CD4-positive, CD25-positive, alpha-beta regulatory T cell (primary cell): Measurements from ENCODE around the gene HSPA1B. TPM values are rescaled to one million over a fixed set of nuclear protein-coding genes. Genes with fewer than 3 reads are reported as not detected.
"Not testable (repeated sequence)": the region's sequence is repeated elsewhere in the genome, so short reads cannot be mapped to it uniquely, and the experiment has no call there.

Source experiments
- ATAC-seq, 2 donors: fragments of 150-1000 bp; cut with Tn5 transposase; one replicate each; pipeline ENCODE4 v1.10.0; 2021; ENCODE audit warnings: low read depth in 2 of 2, moderate number of reproducible peaks in 2 of 2, moderate library complexity in 1 of 2
- DNase-seq, 3 donors: peaks; one replicate each; pipeline versions ENCODE4 v3.0.0 to v3.0.0-alpha.2; 2012 to 2022; ENCODE audit warnings: mixed read lengths in 1 of 3
- H3K27ac ChIP-seq: one replicate; pipeline ENCODE4 v1.7.0; 2013; ENCODE audit warnings: mild to moderate bottlenecking, low read length; ENCODE audit not compliant: insufficient read depth, poor library complexity, severe bottlenecking
- H3K27me3 ChIP-seq: one replicate; pipeline ENCODE4 v1.7.0; 2013; ENCODE audit warnings: low read length; ENCODE audit not compliant: control insufficient read depth, insufficient read depth
- H3K36me3 ChIP-seq: one replicate; pipeline ENCODE4 v1.7.0; 2013; ENCODE audit warnings: mild to moderate bottlenecking, low read length, moderate library complexity; ENCODE audit not compliant: control insufficient read depth, insufficient read depth
- H3K4me1 ChIP-seq: 2 replicates; pipeline ENCODE4 v1.7.0; 2013; ENCODE audit warnings: mild to moderate bottlenecking, low read length; ENCODE audit not compliant: insufficient read depth, control insufficient read depth, poor library complexity, severe bottlenecking
- H3K4me3 ChIP-seq: one replicate; pipeline ENCODE4 v1.7.0; 2013; ENCODE audit warnings: low read depth, mild to moderate bottlenecking, low read length, moderate library complexity
- H3K9me3 ChIP-seq, 2 experiments: 1 replicate in 1 of 2; 2 replicates in 1 of 2; pipeline ENCODE4 v1.7.0; 2013; ENCODE audit warnings: low read length in 2 of 2, mild to moderate bottlenecking in 1 of 2, moderate library complexity in 1 of 2; ENCODE audit not compliant: control insufficient read depth in 2 of 2
- H3K27ac Mint-ChIP-seq, 3 donors: one replicate each; pipeline ENCODE4 v1.8.0; 2020 to 2022; ENCODE audit warnings: mild to moderate bottlenecking in 3 of 3, mixed read lengths in 3 of 3, moderate library complexity in 2 of 3
- H3K27me3 Mint-ChIP-seq: one replicate; pipeline ENCODE4 v1.8.0; 2022; ENCODE audit warnings: mild to moderate bottlenecking, mixed read lengths
- H3K36me3 Mint-ChIP-seq: one replicate; pipeline ENCODE4 v1.8.0; 2020; ENCODE audit warnings: mixed read lengths
- H3K4me1 Mint-ChIP-seq, 4 donors: one replicate each; pipeline ENCODE4 v1.8.0; 2020 to 2022; ENCODE audit warnings: mixed read lengths in 4 of 4, mild to moderate bottlenecking in 1 of 4
- H3K4me3 Mint-ChIP-seq, 4 donors: one replicate each; pipeline ENCODE4 v1.8.0; 2020 to 2022; ENCODE audit warnings: mild to moderate bottlenecking in 4 of 4, mixed read lengths in 4 of 4, moderate library complexity in 3 of 4
- H3K9me3 Mint-ChIP-seq, 7 donors: one replicate each; pipeline ENCODE4 v1.8.0; 2020 to 2022; ENCODE audit warnings: mixed read lengths in 7 of 7, mild to moderate bottlenecking in 3 of 7, moderate library complexity in 2 of 7
- polyA plus RNA-seq, 4 donors: library from polyadenylated mRNA; unstranded; fragments of 300-500 nt; fragmentation: Illumina TruSeq; gene quantifications; one replicate each; pipeline ENCODE4 v1.2.3, GENCODE V29; 2021
- total RNA-seq: library from RNA; stranded (reverse); gene quantifications from one replicate; pipeline ENCODE4 v1.2.3, GENCODE V29; 2022

Gene HSPA1B
- total and polyA plus RNA-seq, 5 donors from 2014 or later, result 2.3 to 27.3 (median 3.1) TPM

GRCh38 chr6:31834367-31835250, 7.1 kb downstream of the HSPA1B start:
- Mint-ChIP-seq H3K27ac (peak overlapping the region; percentile 96 to 100 (median 99)), H3K4me1 (peaks cover 24 to 64% (median 44%) of the 10 kb centered on the region in 4 donors), H3K4me3 (peak overlapping the region; percentile 96 to 100 (median 99)), H3K36me3 (peaks cover 24% of the 10 kb centered on the region), H3K27me3 (no peaks in the 10 kb centered on the region), H3K9me3 (peaks cover 0 to 1% (median 0%) of the 10 kb centered on the region in 7 donors)
- H3K4me1 ChIP-seq, result peaks cover 59% of the 10 kb centered on the region
- peaks cover 18% of the 10 kb centered on the region for H3K36me3 ChIP-seq
- H3K27ac ChIP-seq, result peak overlapping the region; percentile 97
- ATAC-seq (peak; percentile 66 to 67), DNase-seq (peak; percentile 68 to 85 (median 83))
- no peaks in the 10 kb centered on the region for H3K27me3 ChIP-seq
- H3K4me3 ChIP-seq, result peak overlapping the region; percentile 96
- no peaks in the 10 kb centered on the region for H3K9me3 ChIP-seq

GRCh38 chr6:31836047-31836473, 8.5 kb downstream of the HSPA1B start:
- DNase-seq (no peak), ATAC-seq (no peak)
- H3K36me3 ChIP-seq, result peaks cover 30% of the 10 kb centered on the region
- H3K4me1 ChIP-seq, result peaks cover 46% of the 10 kb centered on the region
- Mint-ChIP-seq H3K36me3 (peaks cover 24% of the 10 kb centered on the region), H3K4me1 (peaks cover 24 to 58% (median 36%) of the 10 kb centered on the region in 4 donors), H3K27me3 (no peaks in the 10 kb centered on the region), H3K4me3 (peak overlapping the region; percentile 96 to 100 (median 99)), H3K9me3 (peaks cover 0 to 1% (median 0%) of the 10 kb centered on the region in 7 donors), H3K27ac (peak overlapping the region; percentile 96 to 100 (median 99))
- no peaks in the 10 kb centered on the region for H3K27me3 ChIP-seq
- peak overlapping the region; percentile 96 for H3K4me3 ChIP-seq
- peak overlapping the region; percentile 97 for H3K27ac ChIP-seq
- H3K9me3 ChIP-seq, result no peaks in the 10 kb centered on the region

DNA sequence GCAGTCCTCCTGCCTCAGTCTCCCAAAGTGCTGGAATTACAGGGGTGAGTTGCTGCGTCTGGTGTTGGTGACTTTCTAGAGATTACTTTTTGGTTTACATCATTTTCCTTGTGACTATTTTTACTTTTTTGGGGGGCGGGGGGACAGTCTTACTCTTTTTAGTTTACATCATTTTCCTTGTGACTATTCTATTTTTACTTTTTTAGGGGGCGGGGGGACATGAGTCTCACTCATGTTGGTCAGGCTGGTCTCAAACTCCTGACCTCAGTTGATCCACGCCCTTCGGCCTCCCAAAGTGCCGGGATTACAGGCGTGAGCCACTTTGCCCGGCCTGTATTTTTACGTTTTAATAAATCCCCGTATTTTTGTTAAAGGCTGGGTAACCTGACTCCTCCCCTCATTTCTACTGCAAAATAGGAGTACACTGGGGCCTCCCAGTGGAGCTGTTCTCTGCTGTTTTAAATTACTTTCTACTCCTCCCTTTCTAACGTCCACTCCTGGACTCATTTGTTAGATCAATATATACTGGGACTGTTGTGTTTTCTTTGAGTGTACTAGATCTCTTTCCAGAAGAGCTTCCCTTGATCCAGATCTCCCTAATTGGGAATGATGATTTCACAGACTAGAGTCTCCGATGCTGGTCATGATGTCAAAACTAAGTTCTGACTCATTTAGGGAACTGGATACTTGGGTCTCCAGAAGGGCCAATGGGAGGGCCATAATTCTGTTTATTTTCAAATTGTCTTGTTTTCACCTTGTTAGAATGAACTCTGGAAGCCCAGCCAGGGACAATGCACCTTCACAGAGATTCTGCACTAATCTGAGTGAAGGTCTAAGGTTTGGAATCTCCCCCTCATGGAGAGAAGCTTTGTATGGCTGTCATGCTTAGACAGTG, 9.2 kb downstream of the HSPA1B start:
- Histone ChIP-seq H3K27ac (peak overlapping the region; percentile 97), H3K4me3 (peak overlapping the region; percentile 96), H3K4me1 (peaks cover 40% of the 10 kb centered on the region), H3K36me3 (peaks cover 32% of the 10 kb centered on the region), H3K27me3 (no peaks in the 10 kb centered on the region), H3K9me3 (no peaks in the 10 kb centered on the region)
- peaks cover 24% of the 10 kb centered on the region for H3K36me3 Mint-ChIP-seq
- DNase-seq (peak in 1 of 3 donors; percentile 50), ATAC-seq (no peak)
- peak overlapping the region; percentile 96 to 100 (median 99) for H3K4me3 Mint-ChIP-seq
- peaks cover 0 to 1% (median 0%) of the 10 kb centered on the region in 7 donors for H3K9me3 Mint-ChIP-seq
- H3K4me1 Mint-ChIP-seq, result peaks cover 24 to 56% (median 33%) of the 10 kb centered on the region in 4 donors
- H3K27me3 Mint-ChIP-seq, result no peaks in the 10 kb centered on the region
- H3K27ac Mint-ChIP-seq, result peak overlapping the region; percentile 96 to 100 (median 99)

DNA sequence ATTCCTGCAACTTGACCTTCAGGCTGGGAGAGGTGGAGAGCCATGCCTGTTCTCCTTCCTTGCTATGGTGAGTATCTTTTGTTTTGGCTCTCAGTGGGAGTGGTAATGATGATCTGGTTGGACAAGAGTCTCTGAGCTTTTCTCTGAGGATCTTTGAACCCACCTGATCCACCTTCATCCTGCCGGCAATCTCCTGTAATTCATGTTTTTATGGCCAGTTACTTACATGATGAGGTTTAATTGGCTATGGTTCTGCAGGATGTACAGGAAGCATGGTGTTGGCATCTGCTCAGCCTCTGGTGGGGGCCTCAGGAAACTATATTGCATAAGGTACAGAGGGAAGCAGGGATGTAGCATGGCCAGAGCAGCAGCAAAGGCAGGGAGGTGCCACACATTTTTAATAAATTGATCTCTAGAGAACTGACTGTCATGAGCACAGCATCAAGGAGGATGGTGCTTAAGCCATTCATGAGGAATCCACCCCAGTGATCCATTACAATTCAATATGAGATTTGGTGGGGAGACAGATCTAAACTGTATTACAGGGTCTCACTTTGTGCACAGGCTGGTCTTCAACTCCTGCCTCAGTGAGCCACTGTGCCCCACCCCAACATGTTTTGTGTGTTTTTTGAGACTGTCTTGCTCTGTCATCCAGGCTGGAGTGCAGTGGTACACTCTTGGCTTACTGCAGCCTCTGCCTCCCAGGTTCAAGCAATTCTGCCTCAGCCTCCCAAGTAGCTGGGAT, 10.0 kb downstream of the HSPA1B start:
- peaks cover 24% of the 10 kb centered on the region for H3K36me3 Mint-ChIP-seq
- peak overlapping the region; percentile 96 for H3K4me3 ChIP-seq
- peak overlapping the region; percentile 97 for H3K27ac ChIP-seq
- peaks cover 38% of the 10 kb centered on the region for H3K4me1 ChIP-seq
- H3K36me3 ChIP-seq, result peaks cover 32% of the 10 kb centered on the region
- peak overlapping the region; percentile 96 to 100 (median 99) for H3K4me3 Mint-ChIP-seq
- no peak for ATAC-seq
- no peaks in the 10 kb centered on the region for H3K9me3 ChIP-seq
- no peaks in the 10 kb centered on the region for H3K27me3 Mint-ChIP-seq
- no peaks in the 10 kb centered on the region for H3K27me3 ChIP-seq
- no peak for DNase-seq
- H3K9me3 Mint-ChIP-seq, result peaks cover 0 to 1% (median 0%) of the 10 kb centered on the region in 7 donors
- peaks cover 24 to 56% (median 33%) of the 10 kb centered on the region in 4 donors for H3K4me1 Mint-ChIP-seq
- peak overlapping the region; percentile 96 to 100 (median 99) for H3K27ac Mint-ChIP-seq

DNA sequence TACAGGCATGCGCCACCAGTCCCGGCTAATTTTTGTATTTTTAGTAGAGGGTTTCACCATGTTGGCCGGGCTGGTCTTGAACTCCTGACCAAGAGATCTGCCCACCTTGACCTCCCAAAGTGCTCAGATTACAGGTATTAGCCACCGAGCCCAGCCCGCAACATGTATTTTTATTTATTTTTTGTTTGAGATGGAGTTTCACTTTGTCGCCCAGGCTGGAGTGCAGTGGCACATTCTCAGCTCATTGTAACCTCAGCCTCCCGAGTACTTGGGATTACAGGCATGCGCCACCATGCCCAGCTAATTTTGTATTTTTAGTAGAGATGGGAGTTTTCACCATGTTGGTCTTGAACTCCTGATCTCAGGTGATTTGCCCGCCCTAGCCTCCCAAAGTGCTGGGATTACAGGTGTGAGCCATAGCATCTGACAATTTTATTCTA, 10.6 kb downstream of the HSPA1B start:
- peaks cover 24% of the 10 kb centered on the region for H3K36me3 Mint-ChIP-seq
- peak overlapping the region; percentile 61 to 100 (median 98) for H3K4me3 Mint-ChIP-seq
- H3K9me3 Mint-ChIP-seq, H3K9me3 ChIP-seq, DNase-seq, H3K27me3 Mint-ChIP-seq, ATAC-seq, H3K27me3 ChIP-seq: not testable (repeated sequence)
- peaks cover 24 to 56% (median 33%) of the 10 kb centered on the region in 4 donors for H3K4me1 Mint-ChIP-seq
- H3K4me1 ChIP-seq, result peaks cover 38% of the 10 kb centered on the region
- H3K27ac ChIP-seq, result peak overlapping the region; percentile 6
- peaks cover 32% of the 10 kb centered on the region for H3K36me3 ChIP-seq
- peak overlapping the region; percentile 96 for H3K4me3 ChIP-seq
- H3K27ac Mint-ChIP-seq, result peak overlapping the region in 2 of 3 donors; percentile 55 to 100

GRCh38 chr6:31838968-31839367, 11.4 kb downstream of the HSPA1B start:
- Histone ChIP-seq H3K9me3 (no peaks in the 10 kb centered on the region), H3K36me3 (peaks cover 32% of the 10 kb centered on the region), H3K27ac (no peak overlapping the region), H3K27me3 (no peaks in the 10 kb centered on the region), H3K4me1 (peaks cover 38% of the 10 kb centered on the region), H3K4me3 (no peak overlapping the region)
- no peak for ATAC-seq
- Mint-ChIP-seq H3K27ac (peak overlapping the region in 2 of 3 donors; percentile 43 to 44), H3K27me3 (no peaks in the 10 kb centered on the region), H3K9me3 (peaks cover 0 to 1% (median 0%) of the 10 kb centered on the region in 7 donors), H3K4me3 (peak overlapping the region in 2 of 4 donors; percentile 41 to 99), H3K4me1 (peaks cover 24 to 54% (median 33%) of the 10 kb centered on the region in 4 donors), H3K36me3 (peaks cover 24% of the 10 kb centered on the region)
- no peak for DNase-seq

DNA sequence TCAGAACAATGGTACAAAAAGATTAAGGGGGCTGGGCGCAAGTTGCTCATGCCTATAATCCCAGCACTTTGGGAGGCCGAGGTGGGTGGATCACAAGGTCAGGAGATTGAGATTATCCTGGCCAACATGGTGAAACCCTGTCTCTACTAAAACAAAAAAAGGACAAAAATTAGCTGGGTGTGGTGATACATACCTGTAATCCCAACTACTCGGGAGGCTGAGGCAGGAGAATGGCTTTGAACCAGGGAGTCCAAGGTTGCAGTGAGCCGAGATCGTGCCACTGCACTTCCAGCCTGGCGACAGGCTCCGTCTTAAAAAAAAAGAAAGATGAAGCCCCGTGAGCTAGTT, 12.2 kb downstream of the HSPA1B start:
- ATAC-seq, H3K27ac ChIP-seq, H3K4me3 ChIP-seq, H3K27ac Mint-ChIP-seq, H3K27me3 Mint-ChIP-seq, H3K9me3 ChIP-seq, H3K27me3 ChIP-seq, H3K9me3 Mint-ChIP-seq, DNase-seq: not testable (repeated sequence)
- peaks cover 38% of the 10 kb centered on the region for H3K4me1 ChIP-seq
- Mint-ChIP-seq H3K36me3 (peaks cover 23% of the 10 kb centered on the region), H3K4me3 (peak overlapping the region in 1 of 4 donors; percentile 99), H3K4me1 (peaks cover 16 to 47% (median 29%) of the 10 kb centered on the region in 4 donors)
- H3K36me3 ChIP-seq, result peaks cover 32% of the 10 kb centered on the region
